ENCODE results near the gene RPS6KA4.

GRCh38 chr11:64349404-64349803, 9.6 kb upstream of the RPS6KA4 start:
- TF ChIP-seq CTCF (optimal IDR thresholded peaks at IDR 0.05 in 1 of 3, IDR thresholded peaks at IDR 0.05 in 1 of 3, conservative IDR thresholded peaks at IDR 0.05 in 1 of 3; ENCODE audit: extremely low read depth in 1 of 3, insufficient read depth in 2 of 3, low read length in 3 of 3) (no peak), EZH2 (IDR thresholded peaks at IDR 0.05; ENCODE audit: low read length) (no peak)
